ENCODE results near the gene ELFN1. TPM values are rescaled to one million over a fixed set of nuclear protein-coding genes. Genes with fewer than 3 reads are reported as not detected.

The ELFN1 gene
- polyA plus RNA-seq, 1 of the 3 experiments (the other 2 are of a cell fraction), result 0.05 TPM

- no peak overlapping the region for H2AFZ ChIP-seq (ENCODE audit: low read depth)
- no peak overlapping the region for H3K4me2 ChIP-seq
- TF ChIP-seq IRF3 (IDR thresholded peaks at IDR 0.05; ENCODE audit: low read depth, low read length) (no peak), RXRA (IDR thresholded peaks at IDR 0.05; ENCODE audit: borderline replicate concordance, low read depth) (no peak), SIN3A (IDR thresholded peaks at IDR 0.05; ENCODE audit: borderline replicate concordance, low read depth, low read length) (no peak), CTCF (IDR thresholded peaks at IDR 0.05) (peak; percentile 57), REST (IDR thresholded peaks at IDR 0.05; ENCODE audit: low read depth, low read length) (no peak), FOXJ3 (CRISPR knock-in tag; IDR thresholded peaks at IDR 0.05) (no peak), TCF12 (IDR thresholded peaks at IDR 0.05) (no peak)
- POLR2A ChIA-PET, result no interaction called here
- H3K27me3 ChIP-seq (ENCODE audit: insufficient read depth), result no peaks in the 10 kb centered on the region; the same call in 1 of the 2 replicates
- CTCF ChIA-PET, result interaction anchor here (0.6 to 2.2 kb wide), 10 partner anchors 8 to 491 kb away, joined by 3 to 7 read pairs (median 3); no protein-coding TSS in a partner anchor
- H3K9ac ChIP-seq, result no peak overlapping the region
- no peaks in the 10 kb centered on the region for H3K79me2 ChIP-seq (ENCODE audit: insufficient read depth)
- H3F3A ChIP-seq (replicated peaks; ENCODE audit: insufficient read depth), result no peaks in the 10 kb centered on the region
- no peaks in the 10 kb centered on the region for H3K36me3 ChIP-seq (replicated peaks in 1 of 2; ENCODE audit: control insufficient read depth in 1 of 2, insufficient read depth in 2 of 2, low read length in 1 of 2)
- peaks cover 8% of the 10 kb centered on the region; the same call in 1 of the 2 replicates for H3K9me3 ChIP-seq
- H4K20me1 ChIP-seq (ENCODE audit: insufficient read depth), result no peaks in the 10 kb centered on the region
- H3K4me1 ChIP-seq (ENCODE audit: control insufficient read depth in 1 of 2, insufficient read depth in 2 of 2, low read depth in 1 of 2, low read length in 1 of 2), result peaks cover 0 to 48% of the 10 kb centered on the region in 2 experiments; a peak in 2 of 4 replicates
- H3K9me2 ChIP-seq, result no peaks in the 10 kb centered on the region
- DNase-seq, result peak; percentile 31
- no peak overlapping the region for H3K27ac ChIP-seq (ENCODE audit: low read depth in 2 of 2, low read length in 1 of 2)
- 66% methylated on average over 4 of the region's 4 CpGs for WGBS (ENCODE audit: low lambda C conversion rate)
- no peak overlapping the region; a peak in 1 of 4 replicates for H3K4me3 ChIP-seq (ENCODE audit: low read depth in 2 of 2, low read length in 1 of 2)
Observed at GRCh38 chr7:1709900-1710299, 39.8 kb downstream of the ELFN1 start.

GRCh38 chr7:1710936-1711335, 40.9 kb downstream of the ELFN1 start:
- peaks cover 8% of the 10 kb centered on the region; the same call in 1 of the 2 replicates for H3K9me3 ChIP-seq
- peaks cover 0 to 58% of the 10 kb centered on the region in 2 experiments; a peak in 2 of 4 replicates for H3K4me1 ChIP-seq (ENCODE audit: control insufficient read depth in 1 of 2, insufficient read depth in 2 of 2, low read depth in 1 of 2, low read length in 1 of 2)
- H3F3A ChIP-seq (replicated peaks; ENCODE audit: insufficient read depth), result no peaks in the 10 kb centered on the region
- no peaks in the 10 kb centered on the region for H3K36me3 ChIP-seq (replicated peaks in 1 of 2; ENCODE audit: control insufficient read depth in 1 of 2, insufficient read depth in 2 of 2, low read length in 1 of 2)
- no peak overlapping the region for H3K9ac ChIP-seq
- no peak overlapping the region for H2AFZ ChIP-seq (ENCODE audit: low read depth)
- H3K79me2 ChIP-seq (ENCODE audit: insufficient read depth), result no peaks in the 10 kb centered on the region
- no peak overlapping the region for H3K4me2 ChIP-seq
- no peaks in the 10 kb centered on the region for H4K20me1 ChIP-seq (ENCODE audit: insufficient read depth)
- H3K27me3 ChIP-seq (ENCODE audit: insufficient read depth), result no peaks in the 10 kb centered on the region; the same call in 1 of the 2 replicates
- peak overlapping the region in 1 of 2 experiments; percentile 25; a peak in 1 of 4 replicates for H3K27ac ChIP-seq (ENCODE audit: low read depth in 2 of 2, low read length in 1 of 2)
- ChIA-PET POLR2A (no interaction called here), CTCF (interaction anchor here (1.3 to 2.2 kb wide), 4 partner anchors 9 to 31 kb away, joined by 3 to 7 read pairs (median 3); no protein-coding TSS in a partner anchor)
- no peak overlapping the region for H3K4me3 ChIP-seq (ENCODE audit: low read depth in 2 of 2, low read length in 1 of 2)
- DNase-seq, result peak; percentile 32
- H3K9me2 ChIP-seq, result no peaks in the 10 kb centered on the region
- WGBS (ENCODE audit: low lambda C conversion rate), result 66% methylated on average over 4 of the region's 6 CpGs
- TF ChIP-seq MXI1 (IDR thresholded peaks at IDR 0.05; ENCODE audit: low read depth, low read length) (no peak), SIN3A (IDR thresholded peaks at IDR 0.05; ENCODE audit: borderline replicate concordance, low read depth, low read length) (no peak), POLR2AphosphoS5 (IDR thresholded peaks at IDR 0.05; ENCODE audit: low read depth, low read length) (no peak), CTCF (IDR thresholded peaks at IDR 0.05) (no peak), RCOR1 (IDR thresholded peaks at IDR 0.05; ENCODE audit: low read length) (no peak), EZH2phosphoT487 (IDR thresholded peaks at IDR 0.05; ENCODE audit: borderline replicate concordance, low read depth) (no peak), RXRA (IDR thresholded peaks at IDR 0.05; ENCODE audit: borderline replicate concordance, low read depth) (no peak), FOXM1 (IDR thresholded peaks at IDR 0.05; ENCODE audit: low read depth) (no peak), REST (IDR thresholded peaks at IDR 0.05; ENCODE audit: low read depth, low read length) (no peak)
